ENCODE results near the gene CBX1. TPM values are rescaled to one million over a fixed set of nuclear protein-coding genes. Genes with fewer than 3 reads are reported as not detected.

Gene CBX1
- total and polyA plus RNA-seq, 8 donors = 7.9 to 24.1 (median 12.0) TPM

- Histone ChIP-seq H3K27ac (no peak overlapping the region), H3K4me3 (no peak overlapping the region), H3K27me3 (no peaks in the 10 kb centered on the region), H3K36me3 (no peaks in the 10 kb centered on the region), H3K4me1 (no peaks in the 10 kb centered on the region), H3K9me3 (no peaks in the 10 kb centered on the region)
- no peak for FAIRE-seq
- no peak for DNase-seq
- ATAC-seq = no peak
- no peak for TF ChIP-seq CTCF (IDR thresholded peaks at IDR 0.05)
- intact Hi-C loops (cut with DNase I) = loop anchor here in 1 of 3 donors (10.0 kb wide), 1 partner anchor 467 kb away; the partner anchor contains the start of genes HOXB7 and HOXB8
- WGBS, 2 donors = 84 to 90% methylated on average over 14 of the region's 14 CpGs
Observed at GRCh38 chr17:48148029-48148770, 46.9 kb upstream of the CBX1 start.

- ATAC-seq = no peak
- Histone ChIP-seq H3K9me3 (no peaks in the 10 kb centered on the region), H3K27ac (no peak overlapping the region), H3K27me3 (no peaks in the 10 kb centered on the region), H3K4me3 (no peak overlapping the region), H3K36me3 (no peaks in the 10 kb centered on the region), H3K4me1 (no peaks in the 10 kb centered on the region)
- DNase-seq = no peak
- WGBS, 2 donors = 94 to 95% methylated on average over 3 of the region's 3 CpGs
- intact Hi-C loops (cut with DNase I) = loop anchor here in 1 of 3 donors (10.0 kb wide), 1 partner anchor 470 kb away; the partner anchor contains the start of genes HOXB7 and HOXB8
- no peak for FAIRE-seq
- TF ChIP-seq CTCF (IDR thresholded peaks at IDR 0.05) = no peak
Observed at GRCh38 chr17:48144976-48145798, 43.9 kb upstream of the CBX1 start.

GRCh38 chr17:48144231-48144630 lies 43.0 kb upstream of the CBX1 start:
- 53 to 60% methylated on average over 8 of the region's 8 CpGs for WGBS, 2 donors
- Histone ChIP-seq H3K36me3 (no peaks in the 10 kb centered on the region), H3K4me3 (no peak overlapping the region), H3K27me3 (no peaks in the 10 kb centered on the region), H3K4me1 (no peaks in the 10 kb centered on the region), H3K27ac (no peak overlapping the region), H3K9me3 (no peaks in the 10 kb centered on the region)
- intact Hi-C loops (cut with DNase I) = loop anchor here in 1 of 3 donors (10.0 kb wide), 1 partner anchor 471 kb away; the partner anchor contains the start of genes HOXB7 and HOXB8
- ATAC-seq (no peak), FAIRE-seq (no peak), DNase-seq (no peak)
- TF ChIP-seq CTCF (IDR thresholded peaks at IDR 0.05) = no peak

- WGBS, 2 donors = 51 to 58% methylated on average over 6 of the region's 6 CpGs
- no peak for TF ChIP-seq CTCF (IDR thresholded peaks at IDR 0.05)
- intact Hi-C loops (cut with DNase I) = loop anchor here in 1 of 3 donors (10.0 kb wide), 1 partner anchor 471 kb away; the partner anchor contains the start of genes HOXB7 and HOXB8
- ATAC-seq (no peak), FAIRE-seq (no peak), DNase-seq (no peak)
- H3K4me1 ChIP-seq = no peaks in the 10 kb centered on the region
- H3K27me3 ChIP-seq = no peaks in the 10 kb centered on the region
- no peaks in the 10 kb centered on the region for H3K9me3 ChIP-seq
- H3K36me3 ChIP-seq = no peaks in the 10 kb centered on the region
- no peak overlapping the region for H3K27ac ChIP-seq
- H3K4me3 ChIP-seq = no peak overlapping the region
Observed at GRCh38 chr17:48143629-48144028, 42.4 kb upstream of the CBX1 start.

Data from pancreas (tissue), 10 donors.